Liver (tissue), 9 donors: Measurements from ENCODE around the gene LRRTM3. TPM values are rescaled to one million over a fixed set of nuclear protein-coding genes. Genes with fewer than 3 reads are reported as not detected.

Source experiments
- DNase-seq: peaks from one replicate; pipeline ENCODE4 v3.0.0-alpha.2; 2017; ENCODE audit warnings: low spot score
- H3K27ac ChIP-seq, 2 donors: one replicate each; pipeline ENCODE4 v1.7.0; 2013; ENCODE audit warnings: inconsistent platforms in 2 of 2, low read length in 2 of 2, control low read depth in 1 of 2, low read depth in 1 of 2, mild to moderate bottlenecking in 1 of 2
- H3K27me3 ChIP-seq, 4 donors: one replicate each; pipeline versions ENCODE4 v1.6.1 to v1.7.0; 2013; ENCODE audit warnings: low read length in 3 of 4, inconsistent platforms in 1 of 4, mild to moderate bottlenecking in 1 of 4, moderate library complexity in 1 of 4; ENCODE audit not compliant: control insufficient read depth in 4 of 4, insufficient read depth in 4 of 4
- H3K36me3 ChIP-seq, 4 donors: one replicate each; pipeline versions ENCODE4 v1.6.1 to v1.7.0; 2013; ENCODE audit warnings: low read length in 3 of 4, mild to moderate bottlenecking in 3 of 4, low read depth in 1 of 4, moderate library complexity in 1 of 4; ENCODE audit not compliant: control insufficient read depth in 4 of 4, insufficient read depth in 3 of 4
- H3K4me1 ChIP-seq, 4 donors: one replicate each; pipeline versions ENCODE4 v1.6.1 to v1.7.0; 2013; ENCODE audit warnings: low read length in 3 of 4, mild to moderate bottlenecking in 3 of 4, moderate library complexity in 1 of 4; ENCODE audit not compliant: control insufficient read depth in 4 of 4, insufficient read depth in 4 of 4
- H3K4me3 ChIP-seq, 3 donors: one replicate each; pipeline versions ENCODE4 v1.6.1 to v1.7.0; 2013; ENCODE audit warnings: low read length in 3 of 3, control low read depth in 1 of 3, low read depth in 1 of 3, mild to moderate bottlenecking in 1 of 3
- H3K9ac ChIP-seq, 2 donors: one replicate each; pipeline ENCODE4 v1.7.0; 2013; ENCODE audit warnings: low read length in 2 of 2, mild to moderate bottlenecking in 2 of 2, moderate library complexity in 2 of 2, control low read depth in 1 of 2, low read depth in 1 of 2
- H3K9me3 ChIP-seq, 4 donors: one replicate each; pipeline versions ENCODE4 v1.6.1 to v1.7.0; 2013; ENCODE audit warnings: low read length in 3 of 4; ENCODE audit not compliant: control insufficient read depth in 4 of 4
- CTCF ChIP-seq: fragments of 150-350 bp; IDR thresholded peaks from 2 replicates; pipeline ENCODE4 v1.5.1; 2017; ENCODE audit warnings: improper control_type of control experiment, low read depth, low read length; ENCODE audit not compliant: missing input control
- EGR1 ChIP-seq, 2 donors: IDR thresholded peaks; 2 replicates each; pipeline ENCODE4 v1.6.1; 2016 to 2018; ENCODE audit warnings: antibody characterized with exemption in 2 of 2, low read depth in 2 of 2
- GABPA ChIP-seq, 2 donors: IDR thresholded peaks in 1 of 2; conservative IDR thresholded peaks in 1 of 2; 2 replicates each; pipeline ENCODE4 v1.6.1; 2016; ENCODE audit warnings: antibody characterized with exemption in 2 of 2, mild to moderate bottlenecking in 1 of 2, moderate library complexity in 1 of 2
- HNF4G ChIP-seq: IDR thresholded peaks from 2 replicates; pipeline ENCODE4 v1.6.1; 2016; ENCODE audit warnings: antibody characterized with exemption
- JUND ChIP-seq, 2 donors: IDR thresholded peaks; 2 replicates each; pipeline ENCODE4 v1.6.1; 2016; ENCODE audit warnings: antibody characterized with exemption in 2 of 2
- SP1 ChIP-seq: IDR thresholded peaks from 2 replicates; pipeline ENCODE4 v1.6.1; 2018; ENCODE audit warnings: antibody characterized with exemption, mild to moderate bottlenecking
- TAF1 ChIP-seq: conservative IDR thresholded peaks from 2 replicates; pipeline ENCODE4 v1.6.1; 2016; ENCODE audit warnings: antibody characterized with exemption, mild to moderate bottlenecking
- YY1 ChIP-seq: IDR thresholded peaks from 2 replicates; pipeline ENCODE4 v1.6.1; 2016; ENCODE audit warnings: antibody characterized with exemption, mild to moderate bottlenecking
- ZBTB33 ChIP-seq: IDR thresholded peaks from 2 replicates; pipeline ENCODE4 v1.6.1; 2016; ENCODE audit warnings: antibody characterized with exemption
- WGBS: extraction: QIAGEN DNeasy Blood & Tissue Kit; methylation state at CpG from one replicate; pipeline ENCODE4 v1.1.7; 2013; 5-methylcytosine and 5-hydroxymethylcytosine counted together
- polyA plus RNA-seq, 2 donors: library from polyadenylated mRNA; stranded (reverse) in 1 of 2; unstranded in 1 of 2; fragments of 200-250 nt in 1 of 2; fragments of >200 nt in 1 of 2; fragmentation: Nextera tagmentation in 1 of 2; extraction: Ambion mirVana in 1 of 2; gene quantifications; one replicate each; pipeline versions ENCODE4 v1.2.1 to v1.2.3, GENCODE V29; 2013 to 2015
- total RNA-seq, 2 donors: library from RNA; depleted of rRNA; stranded (reverse); fragments of >200 nt; gene quantifications; one replicate each; pipeline ENCODE4 v1.2.3, GENCODE V29; 2014
- TF ChIP-seq, protein P1 (sequence below): IDR thresholded peaks from 2 replicates; pipeline ENCODE4 v1.6.1; 2016; ENCODE audit warnings: antibody characterized with exemption
- TF ChIP-seq, protein P2 (sequence below): IDR thresholded peaks from 2 replicates; pipeline ENCODE4 v1.6.1; 2016; ENCODE audit warnings: antibody characterized with exemption
- TF ChIP-seq, protein P3 (sequence below): IDR thresholded peaks from 2 replicates; pipeline ENCODE4 v1.6.1; 2016; ENCODE audit warnings: antibody characterized with exemption, mild to moderate bottlenecking
- donor health status: healthy.
- donor health status: healthy.
- donor health status: healthy.
- donor health status: healthy.
- donor health status: healthy.

LRRTM3 gene
- total and polyA plus RNA-seq, 4 donors, result 0.67 TPM; not detected in 3

- TF ChIP-seq ZBTB33, result no peak
These were observed 17.8 kb downstream of the LRRTM3 start (continued) for GRCh38 chr10:66943590-66943989.

DNA sequence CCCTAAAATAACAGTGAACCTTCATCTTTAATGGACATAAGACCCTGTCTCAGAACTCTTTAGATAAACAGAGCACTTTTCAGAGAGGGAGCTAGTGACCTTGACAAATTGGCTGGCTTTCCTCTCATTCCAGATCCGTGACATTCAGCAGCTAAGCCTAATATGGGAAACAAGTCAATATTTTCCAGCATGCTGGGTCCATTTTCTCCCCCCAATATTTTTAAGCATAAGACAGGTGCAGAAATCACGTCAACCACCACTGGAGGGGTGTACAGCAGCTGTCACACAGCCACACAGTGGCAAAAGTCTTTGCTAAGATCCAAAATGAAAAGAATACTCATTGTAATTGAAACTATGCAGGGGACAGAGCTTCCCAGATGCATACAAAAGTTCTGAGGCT, 26.1 kb downstream of the LRRTM3 start:
- no peak for DNase-seq
- H3K4me3 ChIP-seq, result no peak overlapping the region
- H3K4me1 ChIP-seq, result peaks cover 0 to 2% (median 0%) of the 10 kb centered on the region in 4 donors
- no peak overlapping the region for H3K27ac ChIP-seq
- TF ChIP-seq GABPA (IDR thresholded peaks at IDR 0.05 in 1 of 2, conservative IDR thresholded peaks at IDR 0.05 in 1 of 2), result no peak
- TF ChIP-seq, protein P1, sequence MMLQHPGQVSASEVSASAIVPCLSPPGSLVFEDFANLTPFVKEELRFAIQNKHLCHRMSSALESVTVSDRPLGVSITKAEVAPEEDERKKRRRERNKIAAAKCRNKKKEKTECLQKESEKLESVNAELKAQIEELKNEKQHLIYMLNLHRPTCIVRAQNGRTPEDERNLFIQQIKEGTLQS, result no peak
- TF ChIP-seq YY1, result no peak
- 62% methylated on average over 2 of the region's 2 CpGs for WGBS
- H3K9me3 ChIP-seq, result no peaks in the 10 kb centered on the region
- H3K9ac ChIP-seq, result no peak overlapping the region
- no peaks in the 10 kb centered on the region for H3K36me3 ChIP-seq
- no peaks in the 10 kb centered on the region for H3K27me3 ChIP-seq

- WGBS, result 88% methylated on average over 2 of the region's 2 CpGs
- H3K36me3 ChIP-seq, result no peaks in the 10 kb centered on the region
- H3K9me3 ChIP-seq, result no peaks in the 10 kb centered on the region
- H3K27me3 ChIP-seq, result no peaks in the 10 kb centered on the region
- H3K27ac ChIP-seq, result no peak overlapping the region
- TF ChIP-seq EGR1 (IDR thresholded peaks at IDR 0.05; ENCODE audit: low read depth in 2 of 2) (no peak), CTCF (no peak), SP1 (no peak), YY1 (no peak)
- TF ChIP-seq, protein P2, sequence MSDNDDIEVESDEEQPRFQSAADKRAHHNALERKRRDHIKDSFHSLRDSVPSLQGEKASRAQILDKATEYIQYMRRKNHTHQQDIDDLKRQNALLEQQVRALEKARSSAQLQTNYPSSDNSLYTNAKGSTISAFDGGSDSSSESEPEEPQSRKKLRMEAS, result no peak
- DNase-seq, result no peak
- no peak overlapping the region for H3K4me3 ChIP-seq
- no peak overlapping the region for H3K9ac ChIP-seq
- H3K4me1 ChIP-seq, result no peaks in the 10 kb centered on the region
These were observed 32.6 kb downstream of the LRRTM3 start for GRCh38 chr10:66958466-66958865.

DNA sequence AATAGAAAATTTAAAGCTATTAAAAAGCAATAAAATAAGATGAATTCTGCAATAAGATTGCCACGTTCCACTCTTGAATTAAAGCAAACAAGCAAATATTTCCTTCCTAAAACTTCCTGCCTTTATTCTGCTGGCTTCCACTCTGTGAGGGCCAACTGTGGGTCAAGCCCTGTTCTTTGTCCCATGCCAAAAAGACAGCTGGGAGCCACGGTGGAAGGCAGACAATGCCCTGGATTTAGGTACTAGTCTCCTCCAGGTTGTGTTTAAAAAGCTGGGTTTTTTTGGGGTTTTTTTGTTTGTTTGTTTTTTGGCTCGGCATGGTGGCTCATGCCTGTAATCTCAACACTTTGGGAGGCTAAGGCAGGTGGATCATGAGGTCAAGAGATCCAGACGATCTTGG, 39.1 kb downstream of the LRRTM3 start:
- WGBS, result 71% methylated on average over 4 of the region's 4 CpGs
- Histone ChIP-seq H3K36me3 (no peaks in the 10 kb centered on the region), H3K4me1 (no peaks in the 10 kb centered on the region), H3K27me3 (no peaks in the 10 kb centered on the region), H3K27ac (no peak overlapping the region), H3K9ac (no peak overlapping the region), H3K9me3 (no peaks in the 10 kb centered on the region), H3K4me3 (no peak overlapping the region)
- TF ChIP-seq, protein P2, result no peak
- TF ChIP-seq SP1 (no peak), HNF4G (no peak), JUND (IDR thresholded peaks at IDR 0.05) (no peak), CTCF (no peak), TAF1 (no peak)
- TF ChIP-seq, protein P3, sequence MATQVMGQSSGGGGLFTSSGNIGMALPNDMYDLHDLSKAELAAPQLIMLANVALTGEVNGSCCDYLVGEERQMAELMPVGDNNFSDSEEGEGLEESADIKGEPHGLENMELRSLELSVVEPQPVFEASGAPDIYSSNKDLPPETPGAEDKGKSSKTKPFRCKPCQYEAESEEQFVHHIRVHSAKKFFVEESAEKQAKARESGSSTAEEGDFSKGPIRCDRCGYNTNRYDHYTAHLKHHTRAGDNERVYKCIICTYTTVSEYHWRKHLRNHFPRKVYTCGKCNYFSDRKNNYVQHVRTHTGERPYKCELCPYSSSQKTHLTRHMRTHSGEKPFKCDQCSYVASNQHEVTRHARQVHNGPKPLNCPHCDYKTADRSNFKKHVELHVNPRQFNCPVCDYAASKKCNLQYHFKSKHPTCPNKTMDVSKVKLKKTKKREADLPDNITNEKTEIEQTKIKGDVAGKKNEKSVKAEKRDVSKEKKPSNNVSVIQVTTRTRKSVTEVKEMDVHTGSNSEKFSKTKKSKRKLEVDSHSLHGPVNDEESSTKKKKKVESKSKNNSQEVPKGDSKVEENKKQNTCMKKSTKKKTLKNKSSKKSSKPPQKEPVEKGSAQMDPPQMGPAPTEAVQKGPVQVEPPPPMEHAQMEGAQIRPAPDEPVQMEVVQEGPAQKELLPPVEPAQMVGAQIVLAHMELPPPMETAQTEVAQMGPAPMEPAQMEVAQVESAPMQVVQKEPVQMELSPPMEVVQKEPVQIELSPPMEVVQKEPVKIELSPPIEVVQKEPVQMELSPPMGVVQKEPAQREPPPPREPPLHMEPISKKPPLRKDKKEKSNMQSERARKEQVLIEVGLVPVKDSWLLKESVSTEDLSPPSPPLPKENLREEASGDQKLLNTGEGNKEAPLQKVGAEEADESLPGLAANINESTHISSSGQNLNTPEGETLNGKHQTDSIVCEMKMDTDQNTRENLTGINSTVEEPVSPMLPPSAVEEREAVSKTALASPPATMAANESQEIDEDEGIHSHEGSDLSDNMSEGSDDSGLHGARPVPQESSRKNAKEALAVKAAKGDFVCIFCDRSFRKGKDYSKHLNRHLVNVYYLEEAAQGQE, result no peak
- no peak for DNase-seq
